ENCODE data around the gene TNP2.

TNP2 gene

DNA sequence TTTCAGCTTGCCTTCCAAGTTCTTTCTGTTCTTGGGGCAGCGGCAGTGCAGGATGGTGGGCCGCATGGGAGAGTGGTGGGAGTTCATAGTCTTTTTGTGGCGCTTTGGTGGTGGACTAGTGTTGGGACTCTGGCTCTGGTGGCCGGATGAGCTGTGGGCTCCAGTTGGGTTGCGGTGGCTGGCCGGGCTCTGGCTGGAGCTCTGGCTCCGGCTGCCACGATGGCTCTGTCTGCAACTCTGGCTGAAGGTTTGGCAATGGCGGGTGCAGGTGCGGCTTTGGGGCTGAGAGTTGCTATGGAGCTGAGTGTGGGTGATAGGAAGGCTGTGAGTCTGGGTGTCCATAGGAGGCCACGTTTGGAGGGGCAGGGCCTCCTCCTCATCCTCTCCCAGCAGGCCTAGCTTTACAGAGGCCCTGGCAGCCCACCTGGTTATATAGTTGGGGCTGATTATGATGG, at the start of gene TNP2:
Gene TNP2, minus strand, starts transcription at position 405 of the 455 bp plus-strand sequence. Its CDS starts 63 bp downstream, at position 342.
- no peak for DNase-seq

DNA sequence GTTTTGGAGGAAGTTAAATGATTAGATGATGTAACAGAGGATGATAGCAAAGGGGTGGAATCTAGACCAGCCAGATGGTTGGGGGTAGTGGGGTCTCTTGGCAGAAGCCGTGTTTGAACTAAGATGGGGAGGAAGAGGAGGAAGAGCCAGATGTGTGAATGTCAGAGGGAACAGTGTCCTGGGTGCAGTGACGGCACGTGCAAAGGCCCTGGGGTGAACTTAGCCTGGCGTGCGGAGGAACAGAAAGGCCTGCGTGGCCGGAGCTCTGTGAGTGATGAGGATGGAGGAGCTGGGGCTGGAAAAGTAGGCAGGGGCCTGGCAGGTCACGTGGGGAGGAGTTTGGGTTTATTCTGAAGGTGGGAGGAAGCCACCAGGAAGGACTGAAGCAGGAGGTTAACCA, 49.7 kb upstream of the TNP2 start:
- no peak for DNase-seq

DNA sequence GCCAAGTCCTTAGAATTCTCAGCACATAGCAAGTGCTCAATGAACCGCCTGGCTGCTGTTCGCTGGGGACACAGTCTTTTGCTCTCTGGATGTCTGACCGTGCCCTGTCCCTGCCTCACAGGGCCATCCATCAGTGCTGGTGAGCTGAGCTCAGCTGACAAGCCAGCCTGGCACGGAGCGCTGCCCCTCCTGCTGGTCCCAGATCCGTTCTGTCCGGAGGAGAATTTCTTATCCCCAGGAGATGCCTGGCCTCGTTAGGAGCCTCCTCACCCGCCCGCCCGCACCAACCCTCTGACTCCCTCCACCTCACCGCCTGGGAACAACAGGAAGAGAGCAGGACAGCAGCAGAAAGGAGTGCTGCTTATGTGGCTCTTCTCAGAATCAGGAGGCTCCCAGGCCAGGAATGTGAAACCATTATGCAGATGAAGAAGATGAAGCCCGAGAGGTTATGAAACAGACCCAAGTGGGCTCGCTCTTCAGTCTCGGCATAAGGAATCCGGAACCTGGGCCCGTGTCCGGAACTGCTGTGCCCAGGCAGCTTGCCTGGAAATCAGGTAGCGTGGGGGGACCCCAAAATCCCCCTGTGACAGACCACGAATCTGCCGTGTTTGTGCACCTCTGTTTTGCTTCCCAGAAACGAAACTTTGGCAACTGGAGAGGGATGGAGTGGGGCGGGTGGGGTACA, 47.3 kb upstream of the TNP2 start:
- DNase-seq, result no peak

DNA sequence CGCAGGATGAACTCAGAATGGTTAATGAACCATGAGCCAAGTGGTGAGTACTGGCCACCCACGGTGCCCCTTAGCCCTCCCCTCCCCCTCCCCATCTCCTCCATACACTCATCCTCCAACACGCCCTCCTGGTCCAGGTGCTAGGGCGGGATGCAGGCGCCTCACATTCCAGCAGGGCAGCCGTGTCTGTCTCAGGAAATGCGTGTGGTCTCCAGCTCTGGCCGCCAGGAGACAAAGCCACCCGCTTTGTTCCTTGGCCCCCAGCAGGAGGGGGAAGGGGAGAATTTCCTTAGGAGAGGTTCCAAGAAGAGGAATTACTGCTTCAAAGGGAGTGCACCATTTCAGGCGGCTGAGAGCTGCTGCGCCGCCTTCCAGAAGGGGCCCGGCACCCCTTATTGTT, 46.4 kb upstream of the TNP2 start:
- DNase-seq, result no peak

DNA sequence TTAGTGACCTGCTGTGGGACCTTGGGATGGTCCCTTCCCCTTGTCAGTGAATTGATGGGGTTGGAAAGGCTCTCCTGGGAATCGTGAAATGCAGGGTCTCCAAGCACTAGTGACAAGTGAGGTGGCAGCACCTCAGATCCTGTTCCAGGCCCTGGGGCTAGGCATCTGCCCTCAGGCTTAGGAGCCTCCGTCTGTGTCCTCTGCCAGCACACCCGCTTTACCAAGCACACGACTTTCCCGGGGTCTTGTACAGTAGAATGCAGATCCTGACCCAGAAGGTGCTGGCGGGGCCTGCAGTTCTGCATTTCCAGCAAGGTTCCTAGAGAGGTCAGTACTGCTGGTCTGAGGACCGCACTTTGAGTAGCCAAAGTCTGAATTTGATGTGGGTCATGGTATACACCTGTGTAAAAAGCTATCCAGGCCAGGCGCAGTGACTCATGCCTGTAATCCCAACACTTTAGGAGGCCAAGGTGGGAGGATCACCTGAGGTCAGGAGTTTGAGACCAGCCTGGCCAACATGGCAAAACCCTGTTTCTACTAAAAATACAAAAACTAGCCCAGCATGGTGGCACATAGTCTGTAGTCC, 45.3 kb upstream of the TNP2 start:
- no peak for DNase-seq

DNA sequence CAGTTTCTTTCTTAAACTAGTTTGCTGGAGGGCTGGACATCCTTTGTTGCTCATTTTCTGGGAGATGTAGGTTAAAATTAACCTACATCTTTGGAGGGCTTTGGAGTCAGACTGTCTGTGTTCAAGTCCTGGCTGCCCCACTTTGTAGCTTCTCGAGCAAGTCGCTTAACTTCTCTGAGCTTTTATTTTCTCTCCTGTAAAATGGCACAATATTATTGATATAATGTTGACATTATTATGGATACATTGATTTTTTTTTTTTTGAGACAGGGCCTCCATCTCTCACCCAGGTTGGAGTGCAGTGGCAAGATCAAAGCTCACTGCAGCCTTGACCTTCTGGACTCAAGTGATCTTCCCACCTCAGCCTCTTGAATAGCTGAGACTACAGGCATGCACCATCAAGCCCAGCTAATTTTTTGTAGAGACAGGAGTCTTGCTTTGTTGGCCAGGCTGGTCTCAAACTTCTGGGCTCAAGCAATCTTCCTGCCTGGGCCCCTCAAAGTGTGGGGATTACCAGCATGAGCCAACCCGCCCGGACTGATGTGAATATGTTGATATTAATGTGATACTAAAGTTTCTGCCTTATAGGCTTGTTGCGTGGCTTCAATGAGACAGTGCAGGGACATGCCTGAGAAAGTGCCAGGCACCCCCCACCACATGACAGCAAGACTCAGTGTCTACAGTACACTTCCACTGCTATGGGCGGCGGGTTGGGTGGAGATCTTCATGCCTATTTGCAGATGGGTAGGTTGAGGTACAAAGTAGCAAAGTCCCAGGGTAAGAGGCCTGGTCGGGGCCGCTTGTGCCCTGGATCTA, 44.6 kb upstream of the TNP2 start:
- no peak for DNase-seq

DNA sequence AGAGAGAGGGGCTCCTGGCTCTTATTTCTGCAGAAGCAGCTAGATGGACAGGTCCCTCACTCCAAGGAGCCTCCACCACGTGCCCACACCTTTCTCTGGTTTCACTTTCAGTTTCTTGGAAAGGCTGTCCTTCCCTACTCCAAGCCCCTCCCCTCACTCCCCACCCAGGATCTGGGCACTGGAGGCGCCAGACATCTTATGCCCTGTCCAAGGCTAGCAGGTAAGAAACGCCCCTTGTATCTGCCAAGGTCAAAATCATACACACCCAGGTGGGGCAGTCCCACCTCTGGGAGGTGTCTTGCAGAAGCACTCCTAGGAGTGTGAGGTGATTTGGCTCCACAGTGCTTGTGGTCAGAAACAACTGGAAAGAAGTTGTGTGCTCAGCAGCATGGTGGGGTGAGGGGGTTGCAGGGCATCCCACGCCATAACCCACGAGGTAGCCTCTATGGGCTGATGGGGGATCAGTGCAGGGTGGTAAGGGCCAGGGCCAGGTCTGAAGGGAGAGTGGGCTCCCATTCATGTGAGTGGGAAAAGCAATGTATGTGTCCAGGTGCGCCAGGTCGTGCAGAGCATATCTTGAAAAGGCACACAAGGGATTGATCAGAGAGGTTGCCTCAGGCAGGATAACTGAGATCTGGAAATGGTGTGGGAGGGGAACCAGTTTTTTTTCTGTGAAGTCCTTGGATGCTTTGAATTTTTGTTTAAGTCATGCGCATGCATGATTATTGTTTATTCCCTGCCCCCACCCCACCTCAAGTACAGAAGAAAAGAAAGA, 43.8 kb upstream of the TNP2 start:
- DNase-seq, result no peak

DNA sequence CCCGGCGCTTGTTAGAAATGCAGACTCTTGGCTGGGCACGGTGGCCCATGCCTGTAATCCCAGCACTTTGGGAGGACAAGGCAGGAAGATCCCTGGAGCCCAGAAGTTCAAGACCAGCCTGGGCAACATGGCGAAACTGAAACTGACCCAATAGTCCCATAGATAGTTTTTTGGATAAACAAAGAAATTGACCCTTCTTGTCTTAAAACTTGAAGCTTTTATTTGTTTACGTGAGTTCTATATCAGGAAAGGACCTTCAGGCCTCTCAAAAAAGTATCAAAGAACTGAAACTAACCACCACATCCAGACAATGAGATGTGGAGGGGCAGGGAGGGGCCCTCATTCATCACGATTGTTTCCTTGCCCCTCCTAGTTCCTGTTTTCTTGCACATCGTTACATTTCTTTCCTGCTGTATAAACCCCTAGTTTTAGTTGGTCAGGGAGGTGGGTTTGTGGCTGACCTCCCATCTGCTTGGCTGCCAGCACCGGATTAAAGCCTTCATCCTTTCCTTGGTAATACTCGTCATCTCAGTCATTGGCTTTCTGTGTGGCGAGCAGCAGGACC, 42.0 kb upstream of the TNP2 start:
- no peak for DNase-seq

DNA sequence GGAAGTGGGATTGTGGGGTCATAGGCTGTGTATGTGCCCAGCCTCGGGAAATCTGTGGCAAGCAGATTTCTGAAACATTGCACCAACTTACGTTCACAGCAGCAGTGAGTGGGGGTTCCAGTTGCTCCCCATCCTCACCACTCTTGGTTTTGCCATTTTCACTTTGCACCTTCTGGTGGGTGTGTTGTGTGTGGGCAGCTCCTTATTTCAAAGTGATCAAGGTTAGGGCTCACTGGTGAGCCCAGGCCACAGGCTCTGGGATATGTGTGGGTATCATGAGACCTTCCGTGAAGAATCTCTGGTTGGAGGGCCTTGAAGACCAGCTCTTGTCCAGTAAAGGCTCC, 41.5 kb upstream of the TNP2 start:
- no peak for DNase-seq

DNA sequence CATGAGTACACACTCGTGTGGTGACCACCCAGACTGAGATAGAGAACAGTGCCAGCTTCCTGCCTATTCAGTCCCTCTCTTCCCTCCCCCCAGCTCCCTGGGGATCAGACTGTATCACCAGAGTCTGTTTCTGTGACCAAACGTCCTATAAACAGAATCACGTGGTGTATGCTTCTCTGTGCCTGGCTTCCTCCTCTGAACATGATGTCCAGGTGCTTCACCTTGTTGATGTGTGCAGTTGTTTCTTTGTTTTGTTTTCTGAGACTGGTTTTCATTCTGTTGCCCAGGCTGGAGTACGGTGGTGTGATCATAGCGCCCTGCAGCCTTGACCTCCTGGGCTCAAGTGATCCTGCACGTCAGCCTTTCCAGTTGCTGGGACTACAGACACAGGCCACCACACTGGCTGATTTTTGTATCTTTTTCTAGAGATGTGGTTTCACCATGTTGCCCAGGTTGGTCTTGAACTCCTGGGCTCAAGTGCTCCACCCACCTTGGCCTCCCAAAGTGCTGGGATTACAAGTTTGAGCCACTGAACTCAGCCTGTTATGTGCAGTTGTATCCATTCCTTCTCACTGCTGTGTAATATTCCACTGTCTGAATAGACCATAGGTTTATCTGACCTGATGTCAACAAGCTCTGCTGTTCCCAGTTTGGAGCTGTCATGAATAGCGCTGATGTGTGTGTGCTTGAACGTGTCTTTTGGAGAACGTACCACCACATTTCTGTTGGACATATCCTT, 40.9 kb upstream of the TNP2 start:
- DNase-seq, result no peak

DNA sequence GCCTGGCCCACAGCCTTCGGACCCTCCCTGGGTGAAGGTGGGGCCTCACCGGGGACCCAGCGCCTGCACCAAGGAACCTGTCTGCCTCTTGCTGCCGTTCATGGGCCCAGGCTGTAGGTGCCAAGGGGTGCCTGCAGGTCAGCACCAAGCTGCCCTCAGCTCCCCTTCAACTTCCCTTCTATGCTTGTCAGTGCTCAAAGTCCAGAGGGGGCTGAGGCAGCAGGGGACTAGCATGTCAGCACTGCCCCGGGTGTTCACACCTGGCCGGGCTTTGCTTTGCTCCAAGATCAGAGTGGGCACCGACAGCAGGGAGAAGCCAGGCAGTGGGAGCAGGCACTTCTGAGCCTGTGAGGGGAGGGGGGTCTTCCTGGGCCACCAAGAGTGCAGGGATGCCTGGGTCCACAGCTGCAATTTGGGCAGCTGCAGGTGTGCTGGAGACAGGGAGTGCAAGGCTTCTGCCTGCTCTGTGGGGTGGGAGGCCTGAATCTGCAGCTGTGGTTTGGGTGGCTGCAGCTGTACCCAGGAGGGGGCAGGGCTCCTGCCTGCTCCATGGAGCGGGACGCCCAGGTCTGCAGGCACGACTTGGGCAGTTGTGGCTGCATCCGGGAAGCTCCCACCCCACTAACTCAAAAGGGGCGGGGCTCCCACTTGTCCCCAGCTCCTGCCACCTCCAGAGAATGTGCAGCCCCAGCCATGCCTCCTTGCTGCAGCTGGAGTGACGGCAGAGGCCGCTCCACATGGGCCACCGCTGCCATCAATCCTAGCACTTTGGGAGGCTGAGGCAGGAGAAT, 39.6 kb upstream of the TNP2 start:
- no peak for DNase-seq

DNA sequence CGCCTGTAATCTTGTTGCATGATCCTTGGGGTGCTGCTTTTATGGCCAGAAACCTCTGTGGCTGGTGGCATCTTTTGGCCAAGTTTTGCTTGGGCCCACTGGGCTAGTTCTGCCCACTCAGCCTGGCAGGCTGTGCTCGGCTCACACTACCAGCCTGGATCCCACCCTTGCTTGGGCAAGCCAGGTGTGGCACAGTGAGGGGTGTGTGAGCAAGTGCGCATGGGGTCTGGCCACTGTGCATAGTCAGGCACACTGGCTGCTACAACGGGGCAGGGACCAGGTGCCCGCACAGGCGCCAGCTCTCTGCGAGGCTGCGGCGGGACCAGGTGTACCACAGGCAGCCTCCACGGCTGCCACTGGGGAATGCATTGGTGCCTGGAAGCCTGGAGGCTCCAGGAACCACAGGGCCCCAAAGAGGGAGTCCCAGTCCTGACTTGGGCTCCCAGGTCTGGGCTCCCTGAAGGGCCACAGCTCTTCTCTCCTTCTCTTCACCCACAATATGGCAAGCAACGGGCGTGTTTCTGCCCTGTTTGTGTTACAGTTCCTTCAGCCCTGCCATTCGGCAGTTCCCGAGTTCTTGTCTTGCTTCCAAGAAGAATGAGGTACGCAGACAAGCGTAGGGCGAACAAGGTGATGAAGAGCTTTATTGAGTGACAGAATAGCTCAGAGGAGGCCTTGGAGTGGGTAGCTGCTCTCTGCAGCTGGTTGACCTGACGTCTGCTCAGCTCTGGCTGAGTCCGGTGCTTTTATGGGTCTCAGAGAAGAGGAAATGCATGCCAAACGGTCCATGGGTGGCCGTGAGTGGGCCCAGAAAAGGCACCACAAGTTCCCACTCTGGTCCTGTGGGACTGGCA, 38.7 kb upstream of the TNP2 start:
- DNase-seq, result no peak

DNA sequence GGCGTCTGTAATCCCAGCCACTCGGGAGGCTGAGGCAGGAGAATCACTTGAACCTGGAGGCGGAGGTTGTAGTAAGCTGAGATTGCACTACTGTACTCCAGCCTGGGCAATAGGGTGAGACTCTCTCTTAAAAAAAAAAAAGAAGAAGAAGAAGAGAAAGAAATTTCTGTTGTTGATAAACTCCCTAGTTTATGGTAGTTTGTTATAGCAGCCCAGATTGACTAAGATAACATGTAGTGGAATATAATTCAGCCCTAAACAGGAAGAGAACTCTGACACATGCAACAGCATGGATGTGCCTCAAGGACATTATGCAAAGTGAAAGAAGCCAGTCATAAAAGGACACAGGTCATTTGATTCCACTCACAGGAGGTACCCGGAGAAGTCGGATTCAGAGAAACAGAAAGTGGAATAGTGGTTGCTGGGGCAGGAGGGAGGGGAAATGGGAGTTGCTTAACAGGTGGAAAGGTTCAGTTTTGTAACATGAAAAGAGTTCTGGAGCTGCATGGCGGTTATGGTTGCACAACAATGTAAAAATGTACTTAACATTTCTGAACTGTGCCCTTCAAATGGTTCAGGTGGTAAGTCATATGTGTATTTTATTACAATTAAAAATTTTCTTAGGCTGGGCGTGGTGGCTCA, 38.0 kb upstream of the TNP2 start:
- DNase-seq, result no peak

DNA sequence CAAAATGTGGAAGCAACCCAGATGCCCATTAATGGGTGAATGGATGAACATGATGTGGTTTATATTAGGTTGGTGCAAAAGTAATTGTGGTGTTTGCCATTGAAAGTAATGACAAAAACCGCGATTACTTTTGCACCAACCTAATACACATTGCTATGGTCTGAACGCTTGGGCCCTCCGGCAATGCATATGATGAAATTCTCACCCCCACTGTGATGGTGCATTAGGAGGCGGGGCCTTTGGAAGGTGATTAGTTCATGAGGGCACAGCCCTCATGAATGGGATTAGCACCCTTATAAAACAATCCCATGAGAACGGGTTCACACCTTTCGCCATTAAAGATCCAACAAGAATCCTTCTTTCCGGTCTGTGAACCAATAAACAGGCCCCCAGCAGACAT, 37.3 kb upstream of the TNP2 start:
- DNase-seq, result no peak

DNA sequence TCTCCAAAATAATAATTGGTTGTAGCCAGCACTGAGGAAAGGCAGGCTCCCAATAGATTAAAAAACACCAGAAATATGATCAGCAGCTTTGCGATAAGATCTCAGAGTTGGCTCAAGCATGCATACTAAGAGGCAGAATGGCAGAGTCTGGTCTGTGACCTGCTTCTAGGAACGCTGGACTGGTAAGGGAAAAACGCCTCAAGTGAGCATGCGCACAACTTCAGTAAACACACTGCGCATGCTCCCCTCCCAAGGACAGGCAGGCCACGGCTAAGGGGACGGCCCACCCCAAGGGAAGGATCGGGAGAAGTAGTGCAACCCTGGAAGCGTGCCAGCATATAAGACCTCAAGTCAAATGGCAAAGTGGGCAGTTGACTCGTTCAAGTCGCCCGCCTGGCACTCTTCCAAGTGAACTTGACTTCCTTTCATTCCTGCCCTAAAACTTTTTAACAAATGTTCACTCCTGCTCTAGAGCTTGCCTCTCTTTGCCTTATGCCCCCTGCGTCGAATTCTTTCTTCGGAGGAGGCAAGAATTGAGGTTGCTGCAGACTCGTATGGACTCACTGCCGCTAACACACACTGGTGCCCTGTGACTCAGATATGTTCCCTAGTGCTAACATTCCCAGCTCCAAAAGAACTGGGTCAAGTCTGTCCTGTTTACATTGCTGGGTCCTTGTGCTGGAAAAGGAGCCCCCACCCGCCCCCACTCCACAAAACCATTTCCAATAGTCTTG, 34.4 kb upstream of the TNP2 start:
- no peak for DNase-seq

DNA sequence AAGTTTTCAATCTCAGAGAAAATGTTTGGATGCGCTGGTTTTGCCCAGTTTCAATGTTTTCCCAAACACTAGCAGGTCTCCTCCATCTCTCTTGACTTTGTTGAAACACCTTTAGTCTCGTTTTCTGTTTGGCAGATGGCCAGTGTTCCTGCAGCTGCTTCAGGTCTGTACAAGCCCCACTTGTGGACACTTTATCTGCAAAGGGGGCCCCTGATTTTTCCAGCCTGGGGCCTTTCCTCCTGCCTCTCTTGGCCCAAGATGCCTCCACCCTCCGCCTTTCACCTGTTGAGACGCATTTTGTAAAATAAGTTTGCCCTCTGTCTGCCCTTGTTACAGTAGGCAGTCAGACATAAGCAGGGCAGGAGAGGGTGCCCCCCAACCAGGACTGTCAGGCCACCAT, 33.9 kb upstream of the TNP2 start:
- DNase-seq, result no peak

DNA sequence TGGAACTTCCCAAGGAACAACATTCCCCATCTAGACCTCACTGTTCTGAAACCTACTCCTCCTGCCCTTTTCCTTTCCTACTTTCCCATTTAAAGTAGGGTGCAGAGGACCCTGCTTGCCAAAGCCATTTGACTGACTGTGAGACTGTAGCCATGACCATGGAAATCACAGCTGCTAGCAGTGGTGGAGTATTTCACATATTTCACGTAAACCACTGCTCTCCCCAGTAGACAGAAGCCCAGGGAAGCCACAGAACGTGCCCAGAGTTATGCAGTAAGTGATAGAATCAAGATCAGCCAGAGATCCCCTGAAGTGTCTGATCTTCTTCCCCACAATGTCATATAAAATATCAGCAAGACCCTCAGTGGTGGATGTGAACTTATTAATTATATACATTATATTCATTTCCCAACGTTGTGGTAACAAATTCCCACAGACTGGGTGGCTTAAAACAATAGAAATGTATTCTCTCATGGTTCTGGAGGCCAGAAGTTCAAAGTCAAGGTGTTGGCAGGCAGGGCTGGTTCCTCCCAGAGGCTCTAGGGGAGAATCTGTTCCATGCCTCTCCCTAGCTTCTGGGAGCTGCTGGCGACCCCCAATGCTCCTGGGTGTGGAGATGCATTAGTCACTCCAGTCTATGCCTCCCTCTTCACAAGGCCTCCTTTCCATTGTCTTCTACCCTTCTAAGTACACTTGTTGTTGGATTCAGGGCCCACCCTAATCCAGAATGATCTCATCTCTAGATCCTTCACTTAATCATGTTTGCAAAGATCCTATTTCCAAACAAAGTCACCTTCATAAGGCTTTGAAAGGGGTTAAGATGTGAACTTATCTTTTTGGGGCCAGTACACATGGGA, 32.7 kb upstream of the TNP2 start:
- no peak for DNase-seq

DNA sequence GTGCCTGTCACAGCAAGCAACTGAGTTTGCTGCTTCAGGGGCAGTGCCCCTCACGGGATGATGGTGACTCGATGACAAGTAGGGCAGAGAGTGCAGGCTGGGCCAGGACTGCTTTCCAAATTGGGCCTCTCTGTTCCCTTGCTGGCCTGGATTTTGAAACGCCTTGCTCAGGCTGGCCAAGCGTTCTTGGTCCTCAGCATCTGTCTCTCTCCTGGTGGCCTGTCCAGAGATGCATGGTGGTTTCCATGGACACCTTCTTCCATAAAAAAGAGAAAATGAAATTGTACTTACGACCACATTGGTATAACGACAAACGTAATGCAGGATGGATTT, 31.4 kb upstream of the TNP2 start:
- no peak for DNase-seq
